ELR (cell line): ENCODE data around the gene ARHGEF17.

Source experiments
- DNase-seq: peaks from one replicate; pipeline ENCODE4 v3.0.0-alpha.2; 2015; ENCODE audit warnings: low read depth

ARHGEF17 gene

GRCh38 chr11:73333173-73333572 lies 25.1 kb downstream of the ARHGEF17 start:
- no peak for DNase-seq

- peak; percentile 57 for DNase-seq
Observed at GRCh38 chr11:73333640-73334383, 25.7 kb downstream of the ARHGEF17 start.

GRCh38 chr11:73334384-73335203 lies 26.5 kb downstream of the ARHGEF17 start:
- DNase-seq: peak; percentile 93

- DNase-seq: peak; percentile 83
Observed at GRCh38 chr11:73335204-73335923, 27.3 kb downstream of the ARHGEF17 start.

- DNase-seq: no peak
Observed at GRCh38 chr11:73337846-73338245, 29.8 kb downstream of the ARHGEF17 start.

GRCh38 chr11:73338279-73338678 lies 30.2 kb downstream of the ARHGEF17 start:
- no peak for DNase-seq

- DNase-seq: peak; percentile 15
Observed at GRCh38 chr11:73340164-73340563, 32.1 kb downstream of the ARHGEF17 start.

- no peak for DNase-seq
Observed at GRCh38 chr11:73342633-73343032, 34.6 kb downstream of the ARHGEF17 start.

- DNase-seq: no peak
Observed at GRCh38 chr11:73343076-73343873, 35.2 kb downstream of the ARHGEF17 start.

- no peak for DNase-seq
Observed at GRCh38 chr11:73344191-73344607, 36.1 kb downstream of the ARHGEF17 start.

GRCh38 chr11:73345481-73346160 lies 37.5 kb downstream of the ARHGEF17 start:
- DNase-seq: no peak

- no peak for DNase-seq
Observed at GRCh38 chr11:73346186-73346935, 38.3 kb downstream of the ARHGEF17 start.

GRCh38 chr11:73347067-73347466 lies 39.0 kb downstream of the ARHGEF17 start:
- DNase-seq: no peak

GRCh38 chr11:73348838-73349237 lies 40.8 kb downstream of the ARHGEF17 start:
- no peak for DNase-seq

- DNase-seq: no peak
Observed at GRCh38 chr11:73349633-73350032, 41.6 kb downstream of the ARHGEF17 start.

- peak; percentile 79 for DNase-seq
Observed at GRCh38 chr11:73350908-73351636, 43.0 kb downstream of the ARHGEF17 start.

- DNase-seq: no peak
Observed at GRCh38 chr11:73353422-73353821, 45.3 kb downstream of the ARHGEF17 start.

GRCh38 chr11:73355109-73355508 lies 47.0 kb downstream of the ARHGEF17 start:
- DNase-seq: no peak

GRCh38 chr11:73356979-73357860 lies 49.1 kb downstream of the ARHGEF17 start:
- no peak for DNase-seq
